Renal cortex interstitium (tissue), 11 donors: ENCODE data around the gene MOGAT2. TPM values are rescaled to one million over a fixed set of nuclear protein-coding genes. Genes with fewer than 3 reads are reported as not detected.
A peak's percentile ranks its signal among the peaks of the same experiment; 100 is the strongest.
"Not testable (repeated sequence)": the region's sequence is repeated elsewhere in the genome, so short reads cannot be mapped to it uniquely, and the experiment has no call there.

Source experiments
- DNase-seq, 11 donors: peaks; one replicate each; pipeline ENCODE4 v3.0.0-alpha.2; 2013; ENCODE audit warnings: low read depth in 9 of 11, low spot score in 4 of 11; ENCODE audit errors: extremely low read depth in 1 of 11
- polyA plus RNA-seq, 3 donors: library from polyadenylated mRNA; unstranded; fragments of 120-200 nt; gene quantifications; one replicate each; pipeline ENCODE4 v1.2.1, GENCODE V29; 2013; ENCODE audit not compliant: insufficient read length in 3 of 3

Gene MOGAT2
- polyA plus RNA-seq, 3 donors = 0.67 to 1.3 (median 0.85) TPM

DNA sequence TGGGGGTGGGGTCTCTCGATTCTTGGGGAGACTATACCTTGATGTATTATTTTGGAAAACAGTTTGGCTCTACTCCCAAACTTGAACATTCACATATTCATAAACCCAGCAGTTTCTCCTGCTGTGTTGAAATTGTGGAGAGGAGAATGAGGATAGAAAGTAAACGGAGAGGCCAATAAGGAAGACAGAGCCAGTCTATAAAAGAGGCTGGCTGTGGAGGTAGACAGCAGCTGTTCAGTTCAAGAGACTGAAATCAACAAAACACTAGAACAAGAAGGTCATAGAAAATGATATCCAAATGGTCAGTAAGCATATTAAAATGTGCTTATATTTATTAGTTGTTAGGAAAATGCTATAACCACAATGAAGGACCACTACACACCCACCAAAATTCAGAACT lies 1.9 kb upstream of the MOGAT2 start:
- no peak for DNase-seq

DNA sequence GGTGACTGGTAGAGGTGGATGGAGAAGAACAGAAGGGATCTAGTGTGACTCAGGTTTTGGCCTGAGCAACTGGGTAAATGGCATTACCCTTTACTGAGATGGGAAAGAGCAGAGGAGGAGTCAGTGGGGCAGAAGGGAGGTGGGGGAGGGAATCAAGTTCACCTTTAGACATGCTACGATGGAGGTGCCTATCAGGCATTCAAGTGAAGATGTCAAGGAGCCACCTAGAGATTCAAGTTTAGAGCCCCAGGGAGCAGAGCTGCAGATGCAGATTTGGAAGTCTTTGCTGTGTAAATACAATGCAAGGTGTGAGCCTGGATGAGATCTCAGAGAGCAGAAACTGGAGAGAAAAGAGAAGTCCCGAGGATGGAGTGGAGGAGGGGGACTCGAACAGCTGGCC lies 979 bp upstream of the MOGAT2 start:
- no peak for DNase-seq

DNA sequence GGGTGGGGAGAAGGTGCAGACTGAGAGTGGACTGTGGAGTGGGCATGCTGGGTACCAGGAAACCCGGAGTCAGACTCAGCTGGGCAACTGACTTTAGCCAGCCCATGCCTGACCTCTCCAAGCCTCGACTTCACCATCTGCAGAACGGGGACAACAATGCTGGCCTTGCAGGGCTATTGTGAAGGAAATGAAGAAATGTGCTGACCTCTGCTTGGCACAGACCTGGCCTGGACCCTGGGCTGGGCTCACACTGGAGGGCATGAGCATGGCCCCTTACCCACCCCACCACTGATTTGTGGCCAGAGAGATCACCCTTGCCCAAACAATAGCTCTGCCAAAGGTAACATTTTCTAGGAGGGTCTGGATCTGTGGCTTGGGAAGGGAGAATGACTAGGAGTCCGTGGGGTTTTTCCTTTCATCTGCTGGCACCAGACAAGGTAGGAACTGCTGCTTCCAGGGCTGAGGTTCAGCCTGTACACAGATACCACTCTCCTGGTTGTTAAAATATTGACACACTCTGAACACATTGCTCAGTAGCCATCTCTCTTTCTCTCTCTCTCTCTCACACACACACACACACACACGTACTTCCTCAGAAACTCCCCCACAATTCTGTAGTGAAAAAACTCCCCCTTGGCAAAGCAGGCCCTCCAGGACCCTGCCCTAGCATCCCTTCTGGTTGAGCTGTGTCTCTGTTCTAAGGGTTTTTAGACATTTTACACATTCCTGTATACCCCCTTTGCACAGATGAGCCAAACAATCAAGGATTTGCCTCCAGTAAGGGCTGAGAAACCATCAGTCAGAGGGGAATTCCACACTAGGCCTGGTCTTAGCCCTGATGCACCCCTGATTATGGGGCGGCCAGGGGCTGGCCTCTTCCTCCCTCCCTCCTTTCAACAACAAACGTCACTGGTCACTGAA lies 1.0 kb downstream of the MOGAT2 start:
- DNase-seq = no peak

DNA sequence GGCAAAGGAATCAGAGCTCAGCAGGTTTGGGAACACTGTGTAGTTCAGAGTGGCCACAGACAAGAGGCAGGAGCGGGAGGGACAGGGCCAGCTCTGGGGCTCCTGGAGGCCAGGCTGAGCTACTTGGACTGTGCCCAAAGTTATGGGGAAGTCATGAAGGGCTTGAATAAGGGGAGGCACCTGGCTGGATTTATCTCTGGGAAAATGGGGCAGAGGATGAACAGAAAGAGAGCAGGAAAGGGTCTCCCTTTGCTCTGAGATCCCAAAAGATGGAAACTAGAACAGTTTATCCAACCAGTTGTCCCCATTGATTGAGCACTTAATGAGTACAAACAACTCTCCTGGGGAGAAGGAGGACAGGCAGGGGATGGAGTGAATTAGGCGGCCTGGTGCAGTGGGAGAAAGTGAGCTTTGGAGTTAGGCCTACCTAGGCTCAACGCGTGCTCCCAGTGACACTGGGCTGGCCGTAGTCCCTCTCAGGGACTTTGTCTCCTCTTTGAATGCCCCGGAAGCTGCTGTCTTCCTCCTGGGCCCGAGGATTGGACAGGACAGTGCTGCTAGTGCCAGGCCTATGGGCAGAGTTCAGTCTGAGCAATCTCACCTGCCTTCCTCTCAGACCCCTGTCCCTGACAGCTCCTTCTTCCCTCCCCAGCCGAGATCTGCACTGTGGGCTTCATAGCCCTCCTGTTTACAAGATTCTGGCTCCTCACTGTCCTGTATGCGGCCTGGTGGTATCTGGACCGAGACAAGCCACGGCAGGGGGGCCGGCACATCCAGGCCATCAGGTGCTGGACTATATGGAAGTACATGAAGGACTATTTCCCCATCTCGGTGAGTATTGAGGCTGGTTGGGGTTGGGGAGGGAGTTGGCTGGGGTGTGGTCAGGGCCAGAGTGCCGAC lies 2.0 kb downstream of the MOGAT2 start:
- no peak for DNase-seq

DNA sequence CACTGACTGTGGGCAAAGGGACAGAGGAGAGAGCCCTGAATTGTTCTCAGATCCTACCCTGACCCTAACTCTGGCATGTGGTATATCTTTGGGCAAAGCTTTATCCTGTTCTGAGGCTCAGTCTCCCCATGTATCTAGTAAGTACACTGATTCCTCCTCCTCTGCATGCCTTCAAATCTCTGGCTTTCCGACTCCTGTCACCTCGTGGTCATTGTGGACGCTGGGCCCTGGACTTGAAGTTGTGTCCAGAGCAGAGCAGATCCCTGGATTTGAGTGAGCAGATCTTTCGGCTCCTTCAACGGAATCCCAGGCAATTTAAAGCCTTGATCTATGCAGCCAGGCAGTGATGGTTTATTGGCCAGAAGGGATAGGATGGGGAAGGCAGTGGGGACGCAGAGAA lies 3.0 kb downstream of the MOGAT2 start:
- DNase-seq = no peak

DNA sequence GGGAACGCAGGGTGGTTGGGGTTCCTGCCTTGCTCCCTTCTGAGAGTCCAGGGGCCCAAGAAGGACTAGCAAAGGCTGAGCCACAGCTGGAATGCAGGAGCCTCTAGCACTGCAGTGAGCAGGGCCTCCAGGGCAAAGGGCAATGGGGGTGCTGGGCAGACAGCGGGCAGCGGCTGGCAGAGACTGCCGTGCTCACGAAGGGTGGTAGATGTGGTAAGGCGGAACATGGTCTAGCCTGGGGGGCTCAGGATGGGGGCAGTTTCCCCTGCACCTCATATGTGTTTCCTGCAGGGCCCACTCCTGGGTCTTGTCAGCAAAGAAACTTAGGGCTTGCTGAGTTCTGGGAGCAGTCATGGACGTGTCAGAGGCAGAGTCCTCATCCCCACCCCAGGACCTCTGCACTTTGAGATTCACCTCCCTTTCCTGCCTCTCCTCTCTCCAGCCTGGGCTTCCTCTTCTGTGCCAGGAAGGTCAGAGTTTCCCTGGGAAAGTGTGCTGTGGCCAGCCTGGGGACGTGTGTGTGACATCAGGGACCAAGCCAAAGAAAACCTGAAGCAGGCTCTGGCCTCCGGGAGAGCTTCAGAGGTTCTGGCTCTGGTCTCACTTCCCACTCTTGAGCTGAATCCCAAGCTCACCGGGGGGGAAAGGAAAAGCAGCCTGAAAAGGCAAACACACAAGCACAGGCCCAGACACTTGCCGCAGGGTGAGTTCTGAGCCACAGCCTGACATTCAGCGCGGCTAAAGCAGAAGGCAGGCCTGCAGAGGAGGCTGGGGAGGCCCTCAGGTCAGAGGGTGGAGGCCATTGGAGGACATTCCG lies 4.4 kb downstream of the MOGAT2 start:
- no peak for DNase-seq

DNA sequence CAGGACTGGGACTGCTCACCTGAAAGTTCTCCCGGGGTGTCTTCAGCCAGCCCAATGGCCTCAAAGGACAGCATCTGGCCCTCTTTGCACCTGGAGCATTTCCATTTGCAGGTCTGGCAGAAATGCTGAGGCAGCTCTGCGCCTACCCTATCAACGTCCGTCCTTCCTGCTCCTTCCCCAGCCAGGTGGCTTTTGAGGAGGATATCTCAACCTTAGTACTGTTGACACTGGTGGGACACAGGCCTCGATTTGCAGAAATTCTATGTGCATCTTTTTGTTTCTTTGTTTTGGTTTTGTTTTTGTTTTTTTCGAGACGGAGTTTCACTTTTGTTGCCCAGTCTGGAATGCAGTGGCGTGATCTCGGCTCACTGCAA lies 5.0 kb downstream of the MOGAT2 start:
- DNase-seq = no peak

DNA sequence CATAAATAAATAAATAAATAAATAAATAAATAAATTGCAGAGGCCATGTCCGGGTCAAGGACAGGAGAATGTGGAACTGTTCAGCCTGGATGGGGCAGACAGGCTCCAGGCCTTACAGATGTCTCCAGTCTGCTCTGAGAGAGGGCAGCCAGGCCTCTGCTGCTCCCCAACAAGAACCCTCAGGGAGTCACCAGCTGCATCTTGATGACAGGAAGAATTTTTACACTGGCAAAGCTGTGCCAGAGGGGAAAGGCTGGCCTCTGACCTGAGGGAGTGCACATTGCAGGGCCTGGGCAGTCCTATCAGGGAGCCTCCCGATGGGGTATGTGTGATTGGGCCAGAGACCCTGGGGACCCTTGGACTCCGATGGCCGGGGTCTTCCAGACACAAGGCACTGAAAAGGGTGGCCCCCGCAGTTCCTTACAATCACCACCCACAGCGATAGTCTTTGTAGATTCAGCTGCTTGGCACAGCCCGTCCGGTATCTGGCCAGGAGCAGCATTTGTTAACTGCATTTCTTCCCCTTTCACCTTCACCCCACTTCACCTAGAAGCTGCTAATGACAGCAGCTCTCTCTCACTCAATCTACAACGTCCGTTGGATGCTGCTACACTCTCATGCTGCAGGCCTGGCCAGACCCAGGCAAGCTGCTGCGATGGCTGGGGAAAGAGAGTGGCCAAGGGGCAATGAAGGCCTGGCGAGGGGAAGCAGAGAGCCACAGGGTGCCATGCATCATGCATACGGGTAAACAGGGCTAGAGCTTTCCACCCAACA lies 8.1 kb downstream of the MOGAT2 start:
- DNase-seq = no peak

DNA sequence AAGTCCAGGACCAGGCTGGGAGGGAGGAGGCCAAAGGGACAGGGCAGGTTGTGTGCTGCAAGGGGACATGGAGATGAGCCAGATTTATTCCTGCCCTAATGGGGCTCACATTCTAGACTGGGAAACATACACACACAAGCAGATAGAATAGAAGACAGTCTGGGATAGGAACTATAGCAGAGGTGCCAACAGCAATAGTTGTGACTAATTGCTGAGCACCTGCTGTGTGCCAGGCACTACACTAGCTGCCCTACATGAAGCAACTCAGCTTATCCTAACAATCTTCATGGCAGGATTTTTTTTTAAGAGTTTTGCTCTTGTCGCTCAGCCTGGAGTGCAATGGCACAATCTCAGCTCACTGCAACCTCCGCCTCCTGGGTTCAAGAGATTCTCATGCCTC lies 11.4 kb downstream of the MOGAT2 start:
- no peak for DNase-seq

DNA sequence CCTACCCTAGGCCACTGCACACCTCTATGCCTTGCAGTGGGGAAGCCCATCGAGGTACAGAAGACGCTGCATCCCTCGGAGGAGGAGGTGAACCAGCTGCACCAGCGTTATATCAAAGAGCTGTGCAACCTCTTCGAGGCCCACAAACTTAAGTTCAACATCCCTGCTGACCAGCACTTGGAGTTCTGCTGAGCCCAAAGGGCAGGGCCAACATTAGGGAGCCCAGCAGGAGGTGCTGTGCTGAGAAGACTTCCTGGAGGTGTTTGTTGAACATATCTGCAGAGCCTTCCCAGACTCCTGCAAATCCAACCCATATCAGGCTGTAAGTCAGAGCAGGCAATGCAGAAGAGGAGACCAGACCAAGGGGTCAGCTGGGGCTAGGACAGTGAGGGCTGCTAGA lies 13.5 kb downstream of the MOGAT2 start:
- DNase-seq = no peak

DNA sequence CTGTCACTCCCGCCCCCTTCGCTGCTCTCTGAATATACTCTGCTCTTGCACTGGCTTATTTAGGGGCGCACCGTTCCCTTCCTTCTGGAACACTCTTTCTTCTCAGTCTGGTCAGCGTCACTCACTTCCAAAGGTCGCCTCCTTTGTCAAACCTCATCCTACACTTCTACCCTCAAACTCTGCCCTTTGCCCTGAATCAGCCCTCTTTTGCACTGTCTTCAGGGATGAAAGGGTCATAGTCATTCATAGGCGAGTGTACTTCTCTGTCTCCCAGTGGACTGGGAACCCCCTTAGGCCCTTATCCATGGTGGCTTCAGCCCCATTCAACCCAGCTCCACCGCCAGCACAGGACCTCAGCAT lies 15.4 kb downstream of the MOGAT2 start:
- no peak for DNase-seq

DNA sequence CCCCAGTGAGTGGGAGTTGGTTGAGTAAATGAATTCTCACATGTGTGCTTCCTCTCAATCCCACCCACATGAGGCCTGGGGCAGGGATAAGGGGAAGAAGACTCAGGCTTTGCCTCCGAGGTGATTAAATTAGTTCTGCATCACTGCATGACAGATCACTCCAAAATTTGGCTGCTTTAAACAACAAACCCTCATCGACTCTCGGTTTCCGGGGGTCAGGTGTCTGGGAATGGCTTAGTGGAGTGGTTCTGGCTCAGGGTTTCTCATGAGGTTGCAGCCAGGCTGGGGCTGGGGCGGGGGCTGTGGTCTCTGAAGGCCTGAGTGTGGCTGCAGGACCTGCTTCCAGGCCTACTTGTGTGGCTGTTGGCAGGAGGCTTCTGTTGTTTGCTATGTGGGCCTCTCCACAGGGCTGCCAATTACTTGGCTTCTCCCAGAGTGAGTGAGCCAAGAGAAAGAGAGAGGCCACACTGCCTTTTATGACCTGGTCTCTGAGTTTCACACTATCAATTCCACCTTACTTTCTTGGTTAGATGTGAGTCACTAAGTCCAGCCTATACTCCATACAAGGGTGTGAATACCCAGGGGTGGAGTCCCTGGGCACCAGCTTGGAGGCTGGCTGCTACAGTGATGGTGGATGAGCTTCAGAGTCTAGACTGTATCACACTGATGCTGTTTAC lies 15.9 kb downstream of the MOGAT2 start:
- peak in 1 of 11 donors; percentile 22 for DNase-seq

DNA sequence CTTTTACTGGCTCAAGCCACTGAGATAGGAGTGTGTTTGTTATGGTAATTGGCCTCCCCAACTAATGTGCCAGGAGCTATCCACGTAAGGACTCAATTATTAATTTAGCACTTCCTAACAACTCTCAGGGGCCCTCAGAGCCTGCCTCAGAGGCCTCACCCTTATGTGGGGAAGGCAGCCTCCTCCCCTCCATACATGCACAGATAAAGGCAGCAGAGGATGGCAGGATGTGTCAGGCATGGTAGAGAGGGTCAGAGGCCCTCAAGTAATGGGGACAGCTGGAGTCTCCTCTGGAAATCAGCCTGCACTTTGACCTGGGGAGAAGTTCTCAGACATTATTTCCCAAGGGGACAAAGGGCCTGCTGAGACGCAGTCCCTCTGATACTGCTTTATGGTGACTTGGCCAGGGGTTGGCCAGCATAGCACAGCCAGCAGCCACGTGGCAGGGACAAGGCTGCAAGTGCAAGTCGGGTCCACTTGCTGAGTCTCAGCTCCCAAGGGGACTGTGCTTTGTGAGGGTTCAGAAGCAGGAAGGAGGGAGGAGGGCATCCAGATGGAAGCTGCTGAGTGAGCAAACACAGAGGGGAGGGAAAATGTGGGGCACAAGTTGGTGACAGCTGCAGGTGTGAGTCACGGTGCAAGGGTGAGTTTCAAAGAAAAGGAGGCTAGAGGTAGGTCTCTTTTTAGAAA lies 17.0 kb downstream of the MOGAT2 start:
- DNase-seq = no peak

DNA sequence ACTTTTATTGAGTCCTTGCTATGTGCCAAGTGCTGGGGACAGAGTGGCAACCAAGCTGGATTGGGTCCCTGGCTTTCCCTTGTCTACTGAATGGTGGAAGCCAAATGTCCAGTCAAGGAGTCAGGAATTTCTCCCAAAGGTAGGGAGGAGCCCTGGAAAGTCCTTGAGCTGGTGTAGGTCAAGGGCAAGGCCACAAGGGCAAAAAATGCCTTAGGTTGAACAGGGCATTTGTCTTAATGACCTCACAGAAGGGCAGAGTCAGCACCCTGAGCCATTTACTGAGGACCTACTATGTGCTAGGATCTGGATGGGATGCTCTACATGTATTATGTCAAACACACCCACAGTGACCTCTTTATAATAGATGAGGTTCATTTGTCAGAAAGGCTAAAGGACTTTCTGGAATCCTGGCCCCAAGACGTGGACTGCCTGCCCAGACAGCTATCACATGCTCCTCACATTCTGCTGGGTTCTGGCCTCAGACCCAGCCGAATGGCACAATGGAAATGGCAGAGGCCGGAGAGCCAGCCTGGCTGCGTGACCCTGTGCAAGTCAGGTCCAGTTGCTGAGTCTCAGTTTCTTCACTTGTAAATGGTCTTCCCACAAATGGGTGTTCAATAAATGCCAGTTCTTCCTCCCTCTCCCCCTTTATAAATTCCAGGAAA lies 17.7 kb downstream of the MOGAT2 start:
- no peak for DNase-seq

DNA sequence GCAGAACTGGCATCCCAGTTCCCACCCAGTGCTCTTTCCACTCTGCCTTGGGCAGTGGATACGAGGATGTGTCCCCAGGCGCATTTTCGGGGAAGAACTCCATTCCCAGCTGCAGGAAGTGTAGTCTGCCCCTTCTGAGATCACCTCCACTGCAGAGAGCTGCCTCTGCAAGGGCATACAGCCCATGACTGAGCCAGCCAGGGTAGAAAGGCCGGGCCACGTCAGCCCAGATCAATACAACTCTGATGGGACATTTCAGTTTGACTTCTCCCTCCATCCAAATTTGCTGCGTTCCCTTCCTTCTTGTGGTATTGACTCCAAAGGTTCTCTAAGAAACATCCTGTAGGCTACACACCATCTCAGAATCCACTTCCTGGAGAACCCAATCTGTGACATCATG lies 19.7 kb downstream of the MOGAT2 start:
- DNase-seq = no peak

DNA sequence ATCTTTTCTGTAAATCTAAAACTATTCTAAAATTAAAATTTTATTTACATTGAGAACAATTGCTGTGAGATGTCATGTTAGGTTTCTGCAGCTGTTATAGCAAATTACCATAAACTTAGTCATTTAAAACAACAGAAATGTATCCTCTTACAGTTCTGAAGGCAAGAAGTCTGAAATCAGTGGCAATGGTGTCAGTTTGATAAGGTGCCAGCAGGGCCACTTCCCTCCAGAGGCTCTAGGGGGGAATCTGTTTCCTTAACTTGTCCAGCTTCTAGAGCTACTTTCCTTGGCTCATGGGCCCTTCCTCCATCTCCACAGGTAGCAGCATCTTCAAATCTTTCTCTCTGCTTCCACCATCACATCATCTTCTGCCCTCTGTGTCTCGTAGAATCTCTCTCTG lies 23.0 kb downstream of the MOGAT2 start:
- no peak for DNase-seq

DNA sequence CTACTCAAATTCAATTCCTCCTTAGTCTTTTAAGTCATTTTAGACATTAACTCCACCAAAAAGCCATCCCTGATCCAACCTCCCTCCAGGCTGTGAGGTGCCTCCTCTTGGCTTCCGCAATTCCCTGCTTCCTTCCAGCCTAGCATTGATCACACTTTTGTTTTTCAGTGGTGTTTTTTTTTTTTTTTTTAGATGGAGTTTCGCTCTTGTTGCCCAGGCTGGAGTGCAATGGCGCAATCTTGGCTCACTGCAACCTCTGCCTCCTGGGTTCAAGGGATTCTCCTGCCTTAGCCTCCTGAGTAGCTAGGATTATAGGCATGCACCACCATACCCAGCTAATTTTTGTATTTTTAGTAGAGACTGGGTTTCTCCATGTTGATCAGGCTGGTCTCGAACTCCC lies 25.5 kb downstream of the MOGAT2 start:
- not testable (repeated sequence) for DNase-seq
